ENCODE results near the gene ERG. TPM values are rescaled to one million over a fixed set of nuclear protein-coding genes. Genes with fewer than 3 reads are reported as not detected.

Gene ERG
- total RNA-seq, 1 experiment from 2014 or later = 4.5 TPM

GRCh38 chr21:38505654-38506523 is 7.6 kb upstream of the ERG start:
- H3K27ac Mint-ChIP-seq = peak overlapping the region; percentile 72; the same call in 1 of the 2 replicates
- H3K27me3 Mint-ChIP-seq (ENCODE audit: low read depth) = no peaks in the 10 kb centered on the region; the same call in 1 of the 2 replicates
- H3K4me1 Mint-ChIP-seq = peaks cover 46% of the 10 kb centered on the region
- no peak overlapping the region for H3K4me3 Mint-ChIP-seq
- TF ChIP-seq ZNF425 (CRISPR knock-in tag; conservative IDR thresholded peaks at IDR 0.05) = no peak
- TF ChIP-seq USF1 (CRISPR knock-in tag; IDR thresholded peaks at IDR 0.05) = no peak
- TF ChIP-seq ATF1 (CRISPR knock-in tag; IDR thresholded peaks at IDR 0.05) = no peak
- no peak for TF ChIP-seq ZNF232 (CRISPR knock-in tag; IDR thresholded peaks at IDR 0.05)
- TF ChIP-seq CTCF (IDR thresholded peaks at IDR 0.05) = peak; percentile 29; the same call in 1 of the 2 replicates
- TF ChIP-seq ZNF317 (CRISPR knock-in tag; IDR thresholded peaks at IDR 0.05; ENCODE audit: borderline replicate concordance, low read depth) = no peak
- TF ChIP-seq, protein P1, sequence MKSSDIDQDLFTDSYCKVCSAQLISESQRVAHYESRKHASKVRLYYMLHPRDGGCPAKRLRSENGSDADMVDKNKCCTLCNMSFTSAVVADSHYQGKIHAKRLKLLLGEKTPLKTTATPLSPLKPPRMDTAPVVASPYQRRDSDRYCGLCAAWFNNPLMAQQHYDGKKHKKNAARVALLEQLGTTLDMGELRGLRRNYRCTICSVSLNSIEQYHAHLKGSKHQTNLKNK (CRISPR knock-in tag; IDR thresholded peaks at IDR 0.05) = no peak
- DNase-seq (ENCODE audit: low spot score) = no peak
- H3K36me3 Mint-ChIP-seq = no peaks in the 10 kb centered on the region; the same call in 1 of the 2 replicates
- ChIA-PET CTCF (interaction anchor here (0.5 to 1.4 kb wide), 26 partner anchors 12 to 632 kb away, joined by 3 to 10 read pairs (median 4); no protein-coding TSS in a partner anchor), POLR2A (no interaction called here)
- peak; percentile 79 for ATAC-seq
- H3K9me3 Mint-ChIP-seq = 0 out of 2 replicates have a peak, but pooled peaks cover 9% of the 10 kb centered on the region

DNA sequence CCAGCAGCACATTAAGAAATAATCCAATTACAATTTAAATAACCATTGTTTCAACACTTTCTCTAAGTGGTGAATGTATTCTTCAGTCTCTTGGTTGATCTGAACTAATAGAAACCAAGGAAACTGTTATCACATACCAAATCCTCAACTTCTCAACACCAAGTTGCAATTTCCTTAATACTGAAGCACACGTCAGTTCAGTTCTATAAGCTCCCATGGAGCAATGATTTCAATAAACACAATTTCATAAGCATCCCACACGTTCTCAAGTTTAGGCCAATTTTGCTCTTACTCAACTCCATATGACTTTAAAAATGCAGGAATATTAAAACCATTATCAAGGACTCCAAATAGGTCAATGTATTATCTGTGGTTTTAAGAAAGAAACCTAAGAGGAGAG is 5.8 kb upstream of the ERG start:
- Mint-ChIP-seq H3K9me3 (0 out of 2 replicates have a peak, but pooled peaks cover 8% of the 10 kb centered on the region), H3K36me3 (no peaks in the 10 kb centered on the region; the same call in 1 of the 2 replicates), H3K27me3 (ENCODE audit: low read depth) (no peaks in the 10 kb centered on the region; the same call in 1 of the 2 replicates), H3K4me3 (no peak overlapping the region), H3K27ac (no peak overlapping the region), H3K4me1 (peaks cover 51% of the 10 kb centered on the region)
- CTCF ChIA-PET = interaction anchor here (1.3 kb wide), 1 partner anchor 13 kb away, joined by 4 read pairs; no protein-coding TSS in a partner anchor
- POLR2A ChIA-PET = no interaction called here
- ATAC-seq (no peak), DNase-seq (ENCODE audit: low spot score) (no peak)
- TF ChIP-seq ZNF138 (CRISPR knock-in tag; conservative IDR thresholded peaks at IDR 0.05) (no peak), HMGXB4 (CRISPR knock-in tag; IDR thresholded peaks at IDR 0.05) (no peak), ATF2 (CRISPR knock-in tag; IDR thresholded peaks at IDR 0.05; ENCODE audit: borderline replicate concordance, low read depth) (no peak), GABPB1 (CRISPR knock-in tag; IDR thresholded peaks at IDR 0.05) (no peak), NFATC4 (CRISPR knock-in tag; IDR thresholded peaks at IDR 0.05) (no peak)
- TF ChIP-seq, protein P2, sequence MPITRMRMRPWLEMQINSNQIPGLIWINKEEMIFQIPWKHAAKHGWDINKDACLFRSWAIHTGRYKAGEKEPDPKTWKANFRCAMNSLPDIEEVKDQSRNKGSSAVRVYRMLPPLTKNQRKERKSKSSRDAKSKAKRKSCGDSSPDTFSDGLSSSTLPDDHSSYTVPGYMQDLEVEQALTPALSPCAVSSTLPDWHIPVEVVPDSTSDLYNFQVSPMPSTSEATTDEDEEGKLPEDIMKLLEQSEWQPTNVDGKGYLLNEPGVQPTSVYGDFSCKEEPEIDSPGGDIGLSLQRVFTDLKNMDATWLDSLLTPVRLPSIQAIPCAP (CRISPR knock-in tag; IDR thresholded peaks at IDR 0.05) = no peak

Measured in WTC11 (cell line).